ENCODE results near the gene PHTF2.

DNA sequence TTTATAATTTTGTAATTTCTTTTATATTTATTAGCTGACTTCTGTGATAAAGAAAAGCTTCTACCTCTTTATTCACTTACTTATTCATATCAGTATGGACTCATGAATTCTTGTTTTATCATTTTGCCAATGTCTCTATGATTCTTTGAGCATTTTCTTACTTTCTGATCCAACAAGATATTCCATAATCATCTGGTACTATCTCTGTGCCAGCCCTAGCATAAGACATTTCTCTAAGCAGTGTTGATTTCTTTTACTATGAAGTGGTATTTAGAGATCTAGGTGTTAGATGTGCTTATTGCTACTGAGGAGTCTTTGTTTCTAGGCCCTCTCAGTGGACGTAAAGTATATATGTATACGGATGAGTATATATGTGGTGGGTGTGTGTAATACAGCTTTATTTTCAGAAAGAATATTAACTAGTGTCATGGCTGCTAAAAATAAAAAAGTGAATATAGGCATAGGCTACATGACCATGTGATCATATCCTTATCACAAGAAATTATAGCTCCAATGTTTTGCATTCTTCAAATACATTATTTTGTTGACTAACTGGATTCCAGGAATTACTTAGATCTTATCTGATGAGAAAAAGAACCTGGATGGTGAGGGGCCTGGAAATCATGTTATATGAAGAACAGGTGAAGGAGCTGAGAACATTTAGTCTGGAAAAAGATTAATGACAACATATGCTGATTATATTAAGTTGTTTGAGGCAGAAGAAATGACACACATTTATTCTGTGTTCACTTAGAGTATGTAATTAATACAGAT lies 13.1 kb downstream of the PHTF2 start:
- TF ChIP-seq, protein P1, sequence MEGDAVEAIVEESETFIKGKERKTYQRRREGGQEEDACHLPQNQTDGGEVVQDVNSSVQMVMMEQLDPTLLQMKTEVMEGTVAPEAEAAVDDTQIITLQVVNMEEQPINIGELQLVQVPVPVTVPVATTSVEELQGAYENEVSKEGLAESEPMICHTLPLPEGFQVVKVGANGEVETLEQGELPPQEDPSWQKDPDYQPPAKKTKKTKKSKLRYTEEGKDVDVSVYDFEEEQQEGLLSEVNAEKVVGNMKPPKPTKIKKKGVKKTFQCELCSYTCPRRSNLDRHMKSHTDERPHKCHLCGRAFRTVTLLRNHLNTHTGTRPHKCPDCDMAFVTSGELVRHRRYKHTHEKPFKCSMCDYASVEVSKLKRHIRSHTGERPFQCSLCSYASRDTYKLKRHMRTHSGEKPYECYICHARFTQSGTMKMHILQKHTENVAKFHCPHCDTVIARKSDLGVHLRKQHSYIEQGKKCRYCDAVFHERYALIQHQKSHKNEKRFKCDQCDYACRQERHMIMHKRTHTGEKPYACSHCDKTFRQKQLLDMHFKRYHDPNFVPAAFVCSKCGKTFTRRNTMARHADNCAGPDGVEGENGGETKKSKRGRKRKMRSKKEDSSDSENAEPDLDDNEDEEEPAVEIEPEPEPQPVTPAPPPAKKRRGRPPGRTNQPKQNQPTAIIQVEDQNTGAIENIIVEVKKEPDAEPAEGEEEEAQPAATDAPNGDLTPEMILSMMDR (conservative IDR thresholded peaks at IDR 0.05): no peak
- TF ChIP-seq ZFX (IDR thresholded peaks at IDR 0.05): no peak

Measured in C4-2B (cell line).